Renal cortical epithelial cell (primary cell): ENCODE measurements around the gene COG1. TPM values are rescaled to one million over a fixed set of nuclear protein-coding genes. Genes with fewer than 3 reads are reported as not detected.

Experiments
- DNase-seq: peaks from one replicate; pipeline ENCODE4 v3.0.0-alpha.2; 2011; ENCODE audit warnings: low read depth
- total RNA-seq: library from RNA; depleted of rRNA; stranded (reverse); fragments of >200 nt; gene quantifications from 2 replicates; pipeline ENCODE4 v1.2.3, GENCODE V29; 2014

COG1 gene
- total RNA-seq, 1 donor from 2014 or later: 25.2 TPM

DNA sequence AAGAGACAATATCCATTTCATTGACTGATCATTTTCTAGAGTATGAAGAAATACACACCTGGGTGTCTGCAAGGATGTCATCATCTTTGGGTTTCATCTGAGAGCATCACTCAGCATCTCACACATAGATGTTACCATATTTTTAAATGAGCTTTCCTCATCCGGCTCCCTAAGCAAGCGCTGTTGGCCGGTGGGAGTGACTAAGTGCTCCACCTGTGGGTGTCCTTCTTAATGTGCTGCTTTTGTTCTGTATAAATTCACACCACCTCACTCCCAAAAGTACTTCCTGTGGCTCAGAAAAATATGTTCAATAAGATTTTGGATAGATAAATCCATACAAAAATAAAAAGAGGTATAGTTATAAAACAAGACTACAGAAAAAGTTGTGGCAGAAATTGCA lies 20.6 kb upstream of the COG1 start:
- DNase-seq: no peak

DNA sequence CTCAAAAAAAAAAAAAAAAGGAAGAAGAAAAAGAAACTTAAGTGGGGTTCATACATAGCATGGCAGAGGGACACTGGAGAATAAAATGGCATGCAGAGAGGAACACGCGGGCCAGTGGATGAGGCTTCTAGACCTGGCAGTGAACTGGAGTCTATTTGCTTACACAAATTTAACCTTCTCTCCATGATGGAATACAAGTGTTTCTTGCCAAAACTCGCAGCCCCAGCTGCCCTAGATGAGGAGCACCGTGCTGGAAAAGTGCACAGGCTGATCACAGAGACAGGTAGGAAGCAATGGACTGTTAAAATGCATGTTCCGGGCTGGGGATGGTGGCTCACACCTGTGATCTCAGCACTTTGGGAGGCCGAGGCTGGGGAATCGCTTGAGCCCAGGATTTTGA lies 18.7 kb upstream of the COG1 start:
- no peak for DNase-seq

DNA sequence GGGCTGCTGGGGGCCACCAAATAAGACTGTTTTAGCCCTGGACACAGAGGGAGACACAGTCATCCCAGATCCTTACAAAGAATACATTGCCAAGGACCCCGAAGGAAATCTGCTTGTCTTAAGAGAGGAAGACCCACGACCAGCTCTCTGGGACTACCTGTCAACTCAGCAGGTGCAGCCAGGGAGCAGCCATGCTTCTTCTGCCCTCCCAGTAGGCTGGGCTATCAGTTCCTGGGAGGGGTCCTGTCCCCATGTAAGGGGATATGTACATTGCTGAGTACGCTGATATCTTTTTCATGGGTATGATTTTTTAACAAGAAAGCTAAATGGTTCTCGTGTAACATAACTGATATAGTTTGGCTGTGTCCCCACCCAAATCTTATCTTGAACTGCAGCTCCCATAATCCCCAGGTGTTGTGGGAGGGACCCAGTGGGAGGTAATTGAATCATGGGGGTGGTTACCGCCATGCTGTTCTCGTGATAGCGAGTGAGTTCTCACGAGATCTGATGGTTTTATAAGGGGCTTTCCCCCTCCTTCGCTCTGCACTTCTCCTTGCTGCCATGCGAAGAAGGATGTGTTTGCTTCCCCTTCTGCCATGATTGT lies 16.8 kb upstream of the COG1 start:
- no peak for DNase-seq

DNA sequence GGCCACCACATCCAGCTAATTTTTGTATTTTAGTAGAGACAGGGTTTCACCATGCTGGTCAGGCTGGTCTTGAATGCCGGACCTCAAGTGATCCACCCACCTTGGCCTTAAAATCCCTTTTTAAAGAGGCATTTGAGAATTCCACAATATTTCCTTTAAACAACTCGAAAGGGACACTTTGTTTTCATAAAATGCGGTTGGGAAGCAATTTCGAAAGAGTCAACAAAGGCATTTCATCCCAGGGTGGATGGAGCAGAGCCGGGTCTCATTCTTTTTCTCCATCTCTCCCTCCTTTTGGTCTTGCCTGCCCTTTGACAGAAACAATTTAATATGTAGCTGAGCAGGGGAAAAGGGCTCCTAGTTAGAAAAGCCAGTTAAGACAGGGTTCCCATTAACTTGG lies 13.5 kb upstream of the COG1 start:
- DNase-seq: no peak

DNA sequence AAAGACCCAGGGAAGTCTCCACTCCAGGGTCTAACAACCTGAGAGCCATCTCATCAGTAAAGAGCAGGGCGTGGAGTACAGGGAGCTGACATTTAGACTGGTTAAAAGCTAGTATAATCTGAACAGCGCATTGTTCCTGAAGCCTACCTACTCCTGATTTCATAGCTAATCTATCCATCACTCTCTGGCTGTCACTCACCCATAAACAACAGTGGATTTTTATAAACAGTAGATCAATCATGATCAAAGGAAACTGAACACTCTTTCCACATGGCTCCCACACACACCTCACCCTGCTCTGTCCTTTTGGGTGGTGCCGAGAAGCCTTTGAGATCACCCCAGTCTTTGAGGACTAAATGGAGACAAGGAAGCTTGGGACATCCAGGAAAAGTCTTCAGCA lies 13.0 kb upstream of the COG1 start:
- DNase-seq: no peak

DNA sequence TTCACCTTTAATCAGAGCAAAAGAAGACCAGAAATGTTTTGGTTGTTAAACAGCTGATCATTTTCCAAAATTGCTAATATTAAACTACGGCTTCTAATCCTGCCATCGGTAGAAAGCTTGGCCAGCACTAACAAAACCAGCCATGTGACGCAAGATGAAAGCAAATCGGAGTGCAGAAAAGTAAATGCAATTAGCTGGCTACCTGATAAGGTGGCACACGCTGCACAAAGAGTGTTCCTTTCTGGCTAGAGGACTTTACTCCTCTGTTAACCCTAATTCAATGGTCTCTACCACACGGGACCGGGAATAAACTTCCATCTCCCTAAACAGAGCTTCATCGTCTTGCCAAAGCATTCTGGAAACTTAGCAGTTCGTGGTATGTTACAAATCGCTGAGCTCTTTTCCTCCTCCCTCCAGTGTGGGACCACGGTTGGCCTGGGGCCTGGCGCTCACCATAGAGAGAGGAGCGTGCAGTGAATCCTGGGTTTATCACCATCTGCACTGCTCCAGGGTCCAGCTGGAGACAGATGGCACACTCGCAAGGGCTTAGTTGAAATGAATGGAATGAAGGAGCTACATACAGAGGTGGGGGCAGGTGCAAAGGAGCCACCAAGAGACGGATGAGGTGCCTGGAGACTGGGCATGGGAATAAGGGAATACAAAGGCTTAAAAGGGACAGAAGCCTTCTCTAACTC lies 10.1 kb upstream of the COG1 start:
- no peak for DNase-seq

DNA sequence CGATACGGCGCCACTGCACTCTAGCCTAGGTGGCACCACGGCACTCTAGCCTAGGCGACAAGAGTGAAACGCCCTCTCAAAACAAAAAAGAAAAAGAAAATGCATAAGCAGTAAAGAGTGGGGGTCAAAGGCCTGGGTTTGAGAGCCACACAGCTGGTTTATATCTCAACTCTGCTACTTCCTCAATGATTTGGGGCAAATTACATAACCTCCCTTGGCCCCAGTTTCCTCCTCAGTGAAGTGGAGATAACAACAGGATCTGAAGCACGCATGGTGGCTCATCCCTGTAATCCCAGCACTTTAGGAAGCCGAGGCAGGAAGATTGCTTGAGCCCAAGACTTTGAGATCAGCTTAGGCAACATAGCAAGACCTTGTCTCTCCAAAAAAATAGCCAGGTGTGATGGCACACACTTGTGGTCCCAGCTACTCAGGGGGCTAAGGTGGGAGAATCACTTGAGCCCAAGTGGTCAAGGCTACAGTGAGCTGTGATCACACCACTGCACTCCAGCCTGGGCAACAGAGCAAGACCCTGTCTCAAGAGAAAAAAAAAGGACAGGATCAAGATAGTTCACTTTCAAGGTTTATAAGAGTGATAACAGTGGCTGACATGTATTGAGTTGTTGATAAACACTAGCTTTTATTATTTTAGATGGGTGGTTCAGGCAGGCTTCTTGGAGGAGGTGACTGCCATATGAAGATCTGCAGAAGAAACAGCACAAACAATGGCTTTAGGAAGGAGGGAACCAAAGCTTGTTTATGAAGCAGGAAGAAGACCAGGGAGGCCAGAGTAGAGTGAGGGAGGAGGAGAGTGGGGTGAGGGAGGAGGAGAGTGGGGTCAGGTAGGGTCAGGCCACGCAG lies 8.5 kb upstream of the COG1 start:
- no peak for DNase-seq

DNA sequence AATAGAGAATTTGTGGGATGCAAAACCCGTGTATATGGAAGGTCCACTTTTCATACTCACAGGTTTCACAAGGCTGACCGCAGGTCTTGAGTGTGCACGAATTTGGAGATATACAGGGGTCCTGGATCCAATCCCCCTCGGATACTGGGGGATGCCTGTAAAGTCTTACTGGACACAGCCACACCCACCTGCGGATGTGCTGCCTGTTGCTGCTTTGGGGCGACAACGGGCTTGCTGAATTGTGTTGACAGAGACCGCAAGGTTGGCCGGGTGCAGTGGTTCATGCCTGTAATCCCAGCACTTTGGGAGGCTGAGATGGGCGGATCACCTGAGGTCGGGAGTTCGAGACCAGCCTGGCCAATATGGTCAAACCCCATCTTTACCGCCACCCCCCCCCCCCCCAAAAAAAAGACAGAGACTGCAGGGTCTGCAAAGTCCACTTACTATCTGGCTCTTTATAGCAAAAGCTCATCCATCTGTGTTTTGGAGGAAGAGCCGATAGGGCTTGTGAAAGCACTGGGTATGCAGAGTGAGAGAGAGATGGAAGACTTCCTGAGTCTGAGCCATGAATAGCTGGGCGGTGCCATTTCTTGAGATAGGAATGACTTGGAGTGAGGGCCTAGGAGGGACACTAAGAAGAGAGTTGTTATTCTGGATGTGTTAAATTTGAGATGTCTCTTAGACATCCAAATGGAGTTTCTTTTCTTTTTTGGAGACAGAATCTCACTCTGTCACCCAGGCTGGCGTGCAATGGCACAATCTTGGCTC lies 6.4 kb upstream of the COG1 start:
- no peak for DNase-seq

DNA sequence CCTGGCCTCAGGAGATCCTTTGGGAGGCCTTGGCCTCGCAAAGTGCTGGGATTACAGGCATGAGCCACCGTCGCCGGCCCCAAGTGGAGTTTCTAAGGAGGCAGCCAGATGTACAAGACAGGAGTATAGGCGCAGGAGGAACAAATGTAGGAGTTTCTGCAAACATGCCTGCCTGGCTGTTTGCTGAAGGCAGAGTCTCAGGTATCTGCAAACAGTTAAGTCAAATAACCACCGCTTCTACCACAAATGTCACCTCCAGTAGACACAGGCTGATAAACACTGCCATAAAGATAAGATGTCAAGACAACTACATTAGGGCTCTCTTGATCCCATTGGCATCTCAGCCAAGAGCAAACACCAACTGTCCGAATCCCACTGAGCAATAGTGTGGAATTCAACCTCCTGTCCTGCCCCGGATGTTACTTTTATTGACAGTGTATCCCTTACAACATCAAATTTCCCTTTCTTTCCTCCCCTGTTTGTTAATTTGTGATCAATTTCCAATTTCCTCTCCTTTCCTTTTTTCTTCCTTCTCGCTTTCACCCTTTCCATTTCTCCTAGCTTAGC lies 5.6 kb upstream of the COG1 start:
- DNase-seq: no peak

DNA sequence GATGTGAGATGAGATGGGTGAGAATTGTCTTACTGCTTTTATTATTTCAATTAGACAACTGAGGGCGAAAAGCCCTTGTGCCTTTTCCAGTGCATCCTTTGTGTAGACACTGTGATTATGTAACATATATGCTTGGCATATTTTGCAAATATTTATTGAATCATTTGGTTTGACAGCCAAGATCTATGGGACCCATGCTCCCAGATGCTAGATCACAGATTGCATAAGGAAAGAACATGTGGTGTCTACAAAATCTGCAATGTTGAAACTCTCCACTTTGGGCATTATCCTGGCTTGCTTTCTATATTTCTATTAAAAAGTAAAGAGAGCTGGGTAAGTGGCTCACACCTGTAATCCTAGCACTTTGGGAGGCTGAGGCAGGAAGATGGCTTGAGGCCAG lies 4.8 kb upstream of the COG1 start:
- no peak for DNase-seq

DNA sequence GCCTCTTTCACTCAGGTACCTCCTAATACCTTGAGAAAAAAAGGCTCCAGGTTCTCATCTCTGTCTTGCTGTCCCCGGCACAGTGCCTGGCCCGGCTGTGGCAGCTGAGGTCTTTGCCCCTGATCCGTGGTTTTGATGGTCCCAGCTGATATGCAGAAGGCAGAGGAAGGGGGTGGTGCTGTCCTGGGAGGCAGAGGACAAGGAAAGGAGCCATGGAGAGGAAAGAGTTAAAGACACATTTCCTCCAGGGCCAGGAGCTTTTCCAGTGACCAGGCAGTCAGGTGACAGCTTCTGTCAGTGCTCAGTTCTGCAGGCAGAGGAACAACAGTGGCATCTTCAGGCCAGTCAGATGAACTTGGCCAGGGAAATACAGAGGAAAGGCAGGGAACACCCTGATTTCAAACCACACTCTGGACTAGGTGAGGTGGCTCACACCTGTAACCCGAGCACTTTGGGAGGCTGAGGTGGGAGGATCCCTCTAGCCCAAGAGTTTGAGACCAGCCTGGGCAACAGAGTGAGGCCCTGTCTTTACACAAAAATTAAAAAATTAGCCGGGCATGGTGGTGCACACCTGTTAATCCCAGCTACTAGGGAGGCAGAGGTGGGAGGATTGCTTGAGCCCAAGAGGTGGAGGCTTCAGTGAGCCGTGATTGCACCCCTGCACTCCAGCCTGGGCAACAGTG lies 3.3 kb upstream of the COG1 start:
- peak; percentile 64 for DNase-seq

DNA sequence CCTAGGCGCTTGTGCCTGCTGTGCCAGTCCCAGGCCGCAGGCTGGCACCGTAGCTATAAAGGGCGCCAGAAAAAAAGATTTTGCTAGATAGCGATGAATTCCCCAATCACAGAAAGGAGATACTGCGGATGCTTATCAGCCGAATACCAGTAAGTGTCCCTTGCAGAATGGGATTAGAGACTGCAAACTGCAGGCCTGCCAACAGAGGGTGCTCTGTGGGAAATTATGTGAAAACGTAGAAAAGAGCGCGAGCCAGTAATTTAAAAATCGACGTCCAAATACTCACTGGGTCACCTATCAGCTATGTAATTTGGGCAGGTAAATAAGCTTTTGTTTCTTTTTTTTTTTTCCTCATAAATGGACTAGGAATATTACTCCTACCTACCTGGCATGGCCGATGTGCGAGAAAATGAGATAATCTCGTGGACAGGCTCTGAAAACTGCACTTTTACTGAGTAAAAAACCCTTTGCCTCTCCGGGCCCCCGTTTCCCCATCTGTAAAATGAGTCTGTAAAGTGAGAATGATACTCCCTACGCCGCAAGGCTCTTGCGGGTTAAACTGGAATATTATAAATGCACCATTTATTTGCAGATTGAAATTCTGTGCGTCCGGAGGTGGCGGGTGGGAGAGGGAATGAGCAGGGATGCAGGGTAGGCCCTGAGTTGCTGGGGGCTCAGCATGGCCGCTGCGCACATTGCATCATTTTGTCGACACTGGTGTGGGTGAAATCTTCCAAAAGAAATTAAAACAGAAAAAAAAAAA lies 1.2 kb upstream of the COG1 start:
- peak; percentile 60 for DNase-seq

DNA sequence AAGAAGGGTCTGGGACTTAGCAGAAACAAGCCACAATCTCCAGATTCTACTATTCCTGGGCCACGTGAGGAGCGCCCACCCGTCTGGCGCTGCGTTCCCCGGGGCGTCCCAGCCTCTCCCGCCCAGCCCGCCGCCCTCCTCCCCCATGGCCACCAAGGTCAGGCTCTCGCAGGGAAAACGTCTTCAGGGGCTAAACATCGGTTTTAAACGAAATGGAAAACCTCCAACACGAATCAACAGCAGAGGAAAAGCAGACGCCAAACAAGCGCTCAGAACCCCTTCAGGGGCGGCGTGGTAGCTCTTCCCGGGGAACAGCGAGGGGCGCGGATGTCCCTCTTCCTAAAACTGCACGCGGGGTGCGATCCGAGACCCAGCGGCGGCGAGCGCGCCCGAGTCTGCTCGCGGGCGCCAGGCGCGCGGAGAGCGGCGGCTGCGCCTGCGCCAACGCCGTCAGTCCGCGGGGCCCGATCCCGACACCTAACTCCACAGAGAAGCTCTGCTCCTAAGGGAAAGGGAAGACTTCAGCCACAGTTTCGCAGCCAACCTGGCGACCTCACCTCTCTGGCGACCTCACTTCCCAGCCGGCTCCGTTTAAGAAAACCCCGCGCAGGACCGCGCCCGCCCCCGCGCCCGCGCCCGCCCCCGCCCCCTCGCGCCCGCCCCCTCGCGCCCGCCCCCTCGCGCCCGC lies 505 bp upstream of the COG1 start:
- DNase-seq: peak; percentile 40

DNA sequence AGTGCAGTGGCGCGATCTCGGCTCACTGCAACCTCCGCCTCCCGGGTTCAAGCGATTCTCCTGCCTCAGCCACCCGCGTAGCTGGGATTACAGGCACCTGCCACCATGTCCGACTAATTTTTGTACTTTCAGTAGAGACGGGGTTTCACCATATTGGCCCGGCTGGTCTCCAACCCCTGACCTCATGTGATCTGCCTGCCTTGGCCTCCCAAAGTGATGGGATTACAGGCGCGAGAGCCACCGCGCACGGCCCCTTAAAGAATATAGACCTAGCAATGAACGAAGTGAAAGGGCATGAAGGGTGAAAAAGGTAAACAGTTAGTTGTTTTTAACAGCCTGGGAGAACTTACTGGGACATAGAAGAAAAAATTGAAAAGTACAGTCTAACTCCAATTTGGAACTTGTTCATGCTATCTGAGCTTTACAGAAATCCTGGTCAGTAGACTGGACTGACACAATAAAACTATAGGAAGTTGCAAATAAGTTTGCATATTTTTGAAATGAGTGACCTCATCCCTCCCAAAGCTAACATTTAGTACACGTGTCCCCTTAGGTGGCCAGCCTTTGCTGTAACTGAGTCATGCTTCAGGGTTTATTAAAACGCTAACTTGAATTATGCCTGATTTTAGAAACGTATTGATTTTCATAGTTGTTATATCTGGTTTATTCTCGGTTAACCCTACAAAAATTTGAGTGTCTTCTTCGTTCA lies 1.8 kb downstream of the COG1 start:
- DNase-seq: peak; percentile 54

DNA sequence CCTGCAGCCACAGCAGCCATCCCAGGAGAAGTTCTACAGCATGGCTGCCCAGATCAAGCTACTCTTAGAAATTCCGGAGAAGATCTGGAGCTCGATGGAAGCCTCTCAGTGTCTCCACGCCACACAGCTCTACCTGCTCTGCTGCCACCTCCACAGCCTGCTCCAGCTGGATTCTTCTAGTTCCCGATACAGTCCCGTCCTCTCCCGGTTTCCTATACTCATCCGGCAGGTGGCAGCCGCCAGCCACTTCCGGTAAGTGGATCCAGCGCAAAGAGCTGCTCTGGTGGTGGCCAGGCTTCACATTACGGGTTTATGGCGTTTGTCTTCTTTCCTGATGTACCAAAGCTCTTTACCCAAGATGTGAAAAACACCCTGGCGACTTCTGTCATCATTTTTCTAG lies 3.6 kb downstream of the COG1 start:
- DNase-seq: peak; percentile 19

DNA sequence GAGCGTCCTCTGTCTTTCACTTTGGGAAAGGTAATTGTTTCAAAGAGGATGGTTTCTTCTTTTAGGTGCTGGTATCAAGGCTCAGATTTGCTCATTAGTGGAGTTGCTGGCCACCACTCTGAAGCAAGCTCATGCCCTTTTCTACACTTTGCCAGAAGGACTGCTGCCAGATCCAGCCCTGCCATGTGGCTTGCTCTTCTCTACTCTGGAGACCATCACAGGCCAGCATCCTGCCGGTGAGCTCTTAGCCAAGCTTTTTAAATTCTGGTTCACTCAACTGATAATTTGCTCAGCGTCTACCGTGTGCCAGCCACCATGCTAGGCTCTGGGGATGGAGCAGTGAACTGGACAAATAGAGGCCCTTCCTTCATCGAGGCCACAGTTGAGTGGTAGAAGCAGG lies 4.3 kb downstream of the COG1 start:
- DNase-seq: no peak

DNA sequence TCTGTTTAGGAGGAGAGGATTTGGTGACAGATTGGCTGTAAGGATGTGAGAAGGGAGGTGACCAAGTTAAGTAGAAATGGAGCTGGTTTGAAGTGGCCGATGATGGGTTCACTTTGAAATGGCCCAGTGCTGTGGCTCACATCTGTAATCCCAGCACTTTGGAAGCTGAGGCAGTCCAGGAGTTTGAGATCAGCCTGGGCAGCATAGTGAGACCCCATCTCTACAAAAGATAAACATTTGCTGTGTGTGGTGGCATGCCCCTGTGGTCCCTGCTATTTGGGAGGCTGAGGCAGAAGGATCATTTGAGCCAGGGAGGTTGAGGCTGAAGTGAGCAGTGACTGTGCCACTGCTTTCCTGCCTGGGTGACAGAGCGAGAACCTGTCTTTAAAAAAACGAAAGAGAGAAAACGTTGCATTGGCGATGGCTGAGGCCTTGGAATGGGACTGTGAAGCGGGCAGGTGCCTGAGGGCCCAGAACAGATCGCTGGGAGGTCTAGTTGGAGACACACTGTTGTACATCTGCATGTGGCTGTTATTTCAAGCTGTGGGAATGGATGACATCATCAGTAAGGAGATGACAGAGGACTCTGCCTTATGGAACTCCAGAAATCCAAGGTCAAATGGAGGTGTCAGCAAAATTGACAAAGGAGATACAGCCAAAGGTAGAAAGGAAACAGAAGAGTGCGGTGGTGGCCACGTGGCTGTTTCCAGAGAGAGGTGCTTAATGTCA lies 5.5 kb downstream of the COG1 start:
- no peak for DNase-seq

DNA sequence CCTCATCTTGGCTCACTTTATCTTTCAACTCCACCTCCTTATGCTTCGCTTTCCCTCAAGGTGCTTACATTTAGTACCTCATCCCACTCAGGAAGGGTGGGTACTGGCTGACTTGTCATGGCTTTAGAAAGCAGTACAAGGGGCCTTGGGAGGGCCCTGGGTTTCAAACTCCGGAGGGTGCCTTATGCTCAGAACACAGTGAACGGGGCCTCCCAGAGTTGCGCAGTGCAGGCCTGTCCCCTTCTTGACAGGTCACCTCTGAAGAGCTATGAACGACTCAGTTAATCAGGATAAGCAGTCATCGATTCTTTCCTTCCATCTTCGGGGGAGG lies 6.0 kb downstream of the COG1 start:
- DNase-seq: no peak
